HG02870 (cell line): Measurements from ENCODE around the gene LY6G6C.

ENCODE experiments used
- ATAC-seq: cut with Tn5 transposase; IDR thresholded peaks from one replicate; pipeline ENCODE4 v1.9.1; 2021; ENCODE audit warnings: mild to moderate bottlenecking, moderate library complexity; ENCODE audit not compliant: unreplicated experiment

Gene LY6G6C

GRCh38 chr6:31742894-31743293 is 21.3 kb upstream of the LY6G6C start:
- ATAC-seq, result no peak

GRCh38 chr6:31741815-31742214 is 20.3 kb upstream of the LY6G6C start:
- ATAC-seq, result no peak

- no peak for ATAC-seq
Measured at GRCh38 chr6:31740397-31741223, 19.1 kb upstream of the LY6G6C start.

- peak; percentile 72 for ATAC-seq
Measured at GRCh38 chr6:31739639-31740396, 18.3 kb upstream of the LY6G6C start, which contains the start of gene MSH5. MSH5 (plus strand) TSS chr6:31740005; CDS start chr6:31740467, 462 bp downstream.

- ATAC-seq, result no peak
Measured at GRCh38 chr6:31737991-31738979, 16.7 kb upstream of the LY6G6C start.

- no peak for ATAC-seq
Measured at GRCh38 chr6:31737315-31737990, 15.9 kb upstream of the LY6G6C start.

- ATAC-seq, result no peak
Measured at GRCh38 chr6:31736768-31737314, 15.3 kb upstream of the LY6G6C start.

- ATAC-seq, result no peak
Measured at GRCh38 chr6:31736021-31736767, 14.6 kb upstream of the LY6G6C start, which contains the start of gene CLIC1. CLIC1 (minus strand) TSS chr6:31736530; CDS start chr6:31736300, 230 bp downstream.

GRCh38 chr6:31734821-31735406 is 13.4 kb upstream of the LY6G6C start:
- ATAC-seq, result no peak

- ATAC-seq, result no peak
Measured at GRCh38 chr6:31734247-31734820, 12.8 kb upstream of the LY6G6C start.

- ATAC-seq, result no peak
Measured at GRCh38 chr6:31733734-31734133, 12.2 kb upstream of the LY6G6C start.

GRCh38 chr6:31732029-31732428 is 10.5 kb upstream of the LY6G6C start:
- ATAC-seq, result no peak

- ATAC-seq, result no peak
Measured at GRCh38 chr6:31730631-31731086, 9.1 kb upstream of the LY6G6C start.

GRCh38 chr6:31729979-31730630 is 8.6 kb upstream of the LY6G6C start:
- ATAC-seq, result no peak

GRCh38 chr6:31729515-31729978 is 8.0 kb upstream of the LY6G6C start:
- ATAC-seq, result no peak

GRCh38 chr6:31728767-31729514 is 7.4 kb upstream of the LY6G6C start, which contains the start of gene DDAH2:
DDAH2 (minus strand) TSS chr6:31729299; CDS start chr6:31729161, 138 bp downstream.
- ATAC-seq, result no peak
